CD8-positive, alpha-beta memory T cell (primary cell): ENCODE measurements around the gene ZFAND4. TPM values are rescaled to one million over a fixed set of nuclear protein-coding genes. Genes with fewer than 3 reads are reported as not detected.
"Not testable (repeated sequence)": the region's sequence is repeated elsewhere in the genome, so short reads cannot be mapped to it uniquely, and the experiment has no call there.

Source experiments
- CTCF ChIA-PET: fragments of 350-600 bp; sonication (Branson Sonifier 250); formaldehyde crosslinking; loops from one replicate; lab custom pipeline; 2021; ENCODE audit warnings: antibody characterized with exemption; lab: Charles Lee
- POLR2A ChIA-PET: fragments of 350-600 bp; sonication (Branson Sonifier 250); formaldehyde crosslinking; loops from one replicate; lab custom pipeline; 2021; ENCODE audit warnings: antibody characterized with exemption; lab: Charles Lee
- DNase-seq, 5 donors: peaks; one replicate each; pipeline versions ENCODE4 v3.0.0 to v3.0.0-alpha.2; 2020 to 2022; ENCODE audit warnings: mixed read lengths in 1 of 5
- H3K27ac ChIP-seq: one replicate; pipeline ENCODE4 v1.7.0; 2013; ENCODE audit warnings: low read depth, mild to moderate bottlenecking, low read length, moderate library complexity
- H3K27me3 ChIP-seq: 2 replicates; pipeline ENCODE4 v1.7.0; 2013; ENCODE audit warnings: low read length, mild to moderate bottlenecking; ENCODE audit not compliant: insufficient read depth, poor library complexity, severe bottlenecking
- H3K36me3 ChIP-seq: 2 replicates; pipeline ENCODE4 v1.7.0; 2013; ENCODE audit warnings: mild to moderate bottlenecking, low read length, moderate library complexity; ENCODE audit not compliant: insufficient read depth
- H3K4me1 ChIP-seq: 2 replicates; pipeline ENCODE4 v1.7.0; 2013; ENCODE audit warnings: mild to moderate bottlenecking, low read length, moderate library complexity; ENCODE audit not compliant: insufficient read depth
- H3K4me3 ChIP-seq: 2 replicates; pipeline ENCODE4 v1.7.0; 2013; ENCODE audit warnings: mild to moderate bottlenecking, low read length
- H3K9me3 ChIP-seq: 2 replicates; pipeline ENCODE4 v1.7.0; 2013; ENCODE audit warnings: mild to moderate bottlenecking, low read length
- H3K27ac Mint-ChIP-seq, 8 donors: one replicate each; pipeline ENCODE4 v1.8.0; 2020 to 2021; ENCODE audit warnings: mixed read lengths in 8 of 8, mild to moderate bottlenecking in 6 of 8, inconsistent platforms in 3 of 8, moderate library complexity in 3 of 8
- H3K27me3 Mint-ChIP-seq, 2 donors: one replicate each; pipeline ENCODE4 v1.8.0; 2020 to 2021; ENCODE audit warnings: mixed read lengths in 2 of 2, mild to moderate bottlenecking in 1 of 2, moderate library complexity in 1 of 2
- H3K36me3 Mint-ChIP-seq, 3 donors: one replicate each; pipeline ENCODE4 v1.8.0; 2020 to 2021; ENCODE audit warnings: mixed read lengths in 3 of 3, inconsistent platforms in 1 of 3, mild to moderate bottlenecking in 1 of 3
- H3K4me1 Mint-ChIP-seq, 3 donors: one replicate each; pipeline ENCODE4 v1.8.0; 2020 to 2021; ENCODE audit warnings: mixed read lengths in 3 of 3, inconsistent platforms in 1 of 3, mild to moderate bottlenecking in 1 of 3
- H3K4me3 Mint-ChIP-seq, 7 donors: one replicate each; pipeline ENCODE4 v1.8.0; 2020 to 2021; ENCODE audit warnings: mixed read lengths in 7 of 7, mild to moderate bottlenecking in 6 of 7, moderate library complexity in 4 of 7, inconsistent platforms in 2 of 7
- H3K9me3 Mint-ChIP-seq, 5 donors: one replicate each; pipeline ENCODE4 v1.8.0; 2020 to 2022; ENCODE audit warnings: mixed read lengths in 5 of 5, mild to moderate bottlenecking in 3 of 5, moderate library complexity in 2 of 5, inconsistent platforms in 1 of 5
- polyA plus RNA-seq: library from polyadenylated mRNA; unstranded; fragments of 300-500 nt; fragmentation: Illumina TruSeq; gene quantifications from one replicate; pipeline ENCODE4 v1.2.3, GENCODE V29; 2021
- total RNA-seq, 2 experiments: library from RNA; stranded (reverse); gene quantifications; one replicate each; pipeline ENCODE4 v1.2.3, GENCODE V29; 2021

Gene ZFAND4
- total and polyA plus RNA-seq, 3 experiments from 2014 or later: 11.0 to 21.1 (median 11.7) TPM

DNA sequence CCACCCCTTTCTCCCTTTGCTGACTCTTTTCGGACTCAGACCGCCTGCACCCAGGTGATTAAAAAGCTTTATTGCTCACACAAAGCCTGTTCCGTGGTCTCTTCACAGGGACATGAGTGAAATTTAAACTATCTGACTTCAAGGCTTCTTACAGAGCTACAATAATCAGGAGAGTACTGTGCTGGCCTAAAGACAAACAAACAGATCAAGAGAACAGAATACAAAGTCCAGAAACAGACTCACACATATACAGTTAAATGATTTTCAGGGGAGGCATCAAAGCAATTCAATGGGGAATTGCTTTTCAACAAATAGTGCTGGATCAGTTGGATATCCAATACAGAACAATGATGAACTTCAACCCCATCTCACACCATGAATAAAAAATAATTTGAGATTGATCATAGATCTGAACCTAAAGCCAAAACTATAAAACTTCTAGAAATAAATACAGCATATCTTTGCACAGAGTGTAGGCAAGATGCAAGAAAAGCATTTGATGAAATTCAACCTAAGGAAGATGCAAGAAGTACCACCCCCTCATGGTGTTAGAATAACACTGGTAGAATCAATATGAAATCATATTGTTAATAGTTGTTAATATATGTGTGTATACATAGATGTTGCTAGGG, 96.5 kb downstream of the ZFAND4 start:
- H3K4me3 ChIP-seq: no peak overlapping the region
- Mint-ChIP-seq H3K4me1 (peaks cover 25 to 30% (median 25%) of the 10 kb centered on the region in 3 donors), H3K27me3 (no peaks in the 10 kb centered on the region), H3K4me3 (no peak overlapping the region), H3K36me3 (peaks cover 0 to 7% (median 4%) of the 10 kb centered on the region in 3 donors), H3K9me3 (no peaks in the 10 kb centered on the region), H3K27ac (no peak overlapping the region)
- H3K27me3 ChIP-seq: no peaks in the 10 kb centered on the region
- H3K36me3 ChIP-seq: no peaks in the 10 kb centered on the region
- no peak overlapping the region for H3K27ac ChIP-seq
- ChIA-PET POLR2A (no interaction called here), CTCF (no interaction called here)
- H3K4me1 ChIP-seq: peaks cover 21% of the 10 kb centered on the region
- no peak for DNase-seq
- no peaks in the 10 kb centered on the region for H3K9me3 ChIP-seq

GRCh38 chr10:45575032-45575761, 97.4 kb downstream of the ZFAND4 start:
- peaks cover 19 to 30% (median 21%) of the 10 kb centered on the region in 3 donors for H3K4me1 Mint-ChIP-seq
- CTCF ChIA-PET, H3K4me3 ChIP-seq, DNase-seq, H3K4me3 Mint-ChIP-seq, H3K9me3 Mint-ChIP-seq, H3K9me3 ChIP-seq, H3K36me3 ChIP-seq, H3K27me3 ChIP-seq, H3K27ac ChIP-seq, H3K27ac Mint-ChIP-seq, H3K27me3 Mint-ChIP-seq, H3K36me3 Mint-ChIP-seq, POLR2A ChIA-PET: not testable (repeated sequence)
- peaks cover 18% of the 10 kb centered on the region for H3K4me1 ChIP-seq

DNA sequence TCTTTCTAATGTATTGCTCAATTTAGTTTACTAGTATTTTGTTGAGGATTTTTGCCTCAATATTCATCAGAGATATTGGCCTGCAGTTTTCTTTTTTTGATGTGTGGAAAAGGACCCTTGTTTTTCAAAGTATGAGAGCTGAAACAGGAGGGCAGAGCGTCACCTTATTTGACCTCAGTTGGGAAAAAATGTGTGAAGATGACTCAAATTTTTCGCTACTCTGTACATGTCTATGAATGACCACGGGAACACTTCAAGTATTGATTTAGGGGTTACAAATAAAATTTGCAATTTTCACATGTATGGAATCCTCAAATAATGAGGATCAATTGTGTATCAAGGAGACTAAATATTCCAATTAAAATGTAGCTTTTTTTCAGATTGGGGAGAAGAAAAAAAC, 103.1 kb downstream of the ZFAND4 start:
- no peaks in the 10 kb centered on the region for H3K9me3 Mint-ChIP-seq
- Histone ChIP-seq H3K27ac (no peak overlapping the region), H3K36me3 (no peaks in the 10 kb centered on the region), H3K4me3 (no peak overlapping the region), H3K9me3 (no peaks in the 10 kb centered on the region), H3K4me1 (no peaks in the 10 kb centered on the region), H3K27me3 (no peaks in the 10 kb centered on the region)
- H3K27me3 Mint-ChIP-seq: no peaks in the 10 kb centered on the region
- ChIA-PET POLR2A (no interaction called here), CTCF (no interaction called here)
- H3K27ac Mint-ChIP-seq: peak overlapping the region in 1 of 8 donors; percentile 52
- no peak for DNase-seq
- peaks cover 41 to 62% (median 45%) of the 10 kb centered on the region in 3 donors for H3K4me1 Mint-ChIP-seq
- H3K36me3 Mint-ChIP-seq: peaks cover 2 to 8% (median 3%) of the 10 kb centered on the region in 3 donors
- no peak overlapping the region for H3K4me3 Mint-ChIP-seq

GRCh38 chr10:45566415-45566814, 106.2 kb downstream of the ZFAND4 start:
- Histone ChIP-seq H3K9me3 (no peaks in the 10 kb centered on the region), H3K36me3 (no peaks in the 10 kb centered on the region), H3K27ac (no peak overlapping the region), H3K4me1 (no peaks in the 10 kb centered on the region), H3K27me3 (no peaks in the 10 kb centered on the region), H3K4me3 (no peak overlapping the region)
- H3K4me3 Mint-ChIP-seq: no peak overlapping the region
- no peaks in the 10 kb centered on the region for H3K27me3 Mint-ChIP-seq
- H3K9me3 Mint-ChIP-seq: no peaks in the 10 kb centered on the region
- peaks cover 2 to 5% (median 3%) of the 10 kb centered on the region in 3 donors for H3K36me3 Mint-ChIP-seq
- CTCF ChIA-PET: no interaction called here
- POLR2A ChIA-PET: no interaction called here
- no peak for DNase-seq
- peaks cover 38 to 75% (median 63%) of the 10 kb centered on the region in 3 donors for H3K4me1 Mint-ChIP-seq
- peak overlapping the region in 1 of 8 donors; percentile 7 for H3K27ac Mint-ChIP-seq

Other genes with a start within 250 kb of the ZFAND4 start
- 10 to 100 TPM; 23.4 to 23.6 TPM for gene WASHC2C, start 54.5 kb upstream of the ZFAND4 start, total RNA-seq
- 41.1 TPM for gene WASHC2C, start 54.5 kb upstream of the ZFAND4 start, polyA plus RNA-seq
- 10 to 100 TPM; 14.6 to 17.2 TPM for gene AGAP4, start 174.7 kb upstream of the ZFAND4 start, total RNA-seq
- 1.3 TPM for gene AGAP4, start 174.7 kb upstream of the ZFAND4 start, polyA plus RNA-seq